ENCODE data around the gene LRCH1. TPM values are rescaled to one million over a fixed set of nuclear protein-coding genes. Genes with fewer than 3 reads are reported as not detected.

LRCH1 gene
- total and polyA plus RNA-seq, 10 of the 15 experiments (the other 5 are each of a cell fraction or from before 2014, with no cell fraction given): 5.3 to 48.9 (median 14.4) TPM

- TF ChIP-seq FOS (IDR thresholded peaks at IDR 0.05; ENCODE audit: borderline replicate concordance, extremely low read depth, insufficient read length): no peak
- no peak for TF ChIP-seq IRF5 (IDR thresholded peaks at IDR 0.05; ENCODE audit: borderline replicate concordance)
- TF ChIP-seq EGR1 (IDR thresholded peaks at IDR 0.05; ENCODE audit: borderline replicate concordance in 1 of 2, low read depth in 2 of 2, low read length in 2 of 2): peak in 1 of 2 experiments; percentile 78; a peak in 1 of 3 replicates
- no peak for TF ChIP-seq JUNB (IDR thresholded peaks at IDR 0.05)
- no peak for TF ChIP-seq ELK1 (IDR thresholded peaks at IDR 0.05; ENCODE audit: low read depth, low read length)
- no peak for TF ChIP-seq KAT2A (conservative IDR thresholded peaks at IDR 0.05; ENCODE audit: control insufficient read depth, low read depth, low read length)
- no peak for TF ChIP-seq NR2C1 (IDR thresholded peaks at IDR 0.05)
- TF ChIP-seq ZSCAN29 (IDR thresholded peaks at IDR 0.05): no peak
- no peak; the same call in 1 of the 2 replicates for TF ChIP-seq ZBED1 (IDR thresholded peaks at IDR 0.05; ENCODE audit: borderline replicate concordance)
- TF ChIP-seq NRF1 (conservative IDR thresholded peaks at IDR 0.05; ENCODE audit: low read depth, low read length): no peak
- TF ChIP-seq POLR2A (IDR thresholded peaks at IDR 0.05; ENCODE audit: low read depth, low read length): peak; percentile 51
- TF ChIP-seq SUPT20H (IDR thresholded peaks at IDR 0.05; ENCODE audit: borderline replicate concordance, control insufficient read depth, low read depth, low read length): no peak
- no peak; the same call in 1 of the 2 replicates for TF ChIP-seq BCL11A (IDR thresholded peaks at IDR 0.05; ENCODE audit: low read depth, low read length)
- TF ChIP-seq ZNF592 (IDR thresholded peaks at IDR 0.05): no peak
- TF ChIP-seq BACH1 (IDR thresholded peaks at IDR 0.05; ENCODE audit: borderline replicate concordance): no peak
- TF ChIP-seq EP300 (IDR thresholded peaks at IDR 0.05; ENCODE audit: borderline replicate concordance in 1 of 2, control insufficient read depth in 1 of 2, low read depth in 2 of 2, low read length in 2 of 2): peak; percentile 28 to 74; a peak in 1 of 4 replicates
- TF ChIP-seq PML (IDR thresholded peaks at IDR 0.05; ENCODE audit: low read length): peak; percentile 47; the same call in 1 of the 2 replicates
- TF ChIP-seq TCF12 (IDR thresholded peaks at IDR 0.05; ENCODE audit: low read depth, low read length): peak; percentile 54; the same call in 1 of the 2 replicates
- no peak for TF ChIP-seq PAX8 (IDR thresholded peaks at IDR 0.05)
- no peak for TF ChIP-seq MTA3 (IDR thresholded peaks at IDR 0.05; ENCODE audit: borderline replicate concordance, low read length)
- no peak for TF ChIP-seq PRDM15 (CRISPR knock-in tag; IDR thresholded peaks at IDR 0.05)
- no peak for TF ChIP-seq SRF (IDR thresholded peaks at IDR 0.05; ENCODE audit: low read depth in 2 of 2, low read length in 2 of 2)
Measured at GRCh38 chr13:46578590-46578975, 25.6 kb downstream of the LRCH1 start (continued).

Measured in GM12878 (cell line).